H1 (cell line): ENCODE measurements around the gene ACY1. TPM values are rescaled to one million over a fixed set of nuclear protein-coding genes. Genes with fewer than 3 reads are reported as not detected.

Experiments used
- CTCF ChIA-PET: fragments of 300-600 bp; sonication (Branson Sonifier 250); formaldehyde crosslinking; loops from one replicate; lab custom pipeline; 2021; ENCODE audit not compliant: partially characterized antibody; lab: Charles Lee
- POLR2A ChIA-PET: fragments of 300-600 bp; sonication (Branson Sonifier 250); formaldehyde crosslinking; loops from one replicate; lab custom pipeline; 2021; ENCODE audit warnings: inconsistent platforms; ENCODE audit not compliant: partially characterized antibody; lab: Charles Lee
- DNase-seq, 2 experiments: peaks; one replicate each; pipeline versions ENCODE4 v3.0.0 to v3.0.0-alpha.2; 2010 to 2022; ENCODE audit warnings: low spot score in 2 of 2, low read depth in 1 of 2, mixed read lengths in 1 of 2
- FAIRE-seq: peaks from 2 replicates; lab custom pipeline; 2011; peaks lifted over from hg19 to GRCh38; lab: Jason Lieb, UNC
- H2AFZ ChIP-seq: 2 replicates; pipeline ENCODE4 v1.8.1; 2012; ENCODE audit warnings: low read length, inconsistent platforms
- H2AK5ac ChIP-seq: 2 replicates; pipeline ENCODE4 v1.6.1; 2013; ENCODE audit warnings: low read depth, low read length
- H2BK120ac ChIP-seq: replicated peaks from 2 replicates; pipeline ENCODE3; 2013; ENCODE audit warnings: low read depth, low read length, inconsistent platforms
- H2BK12ac ChIP-seq: 2 replicates; pipeline ENCODE4 v1.6.1; 2013; ENCODE audit warnings: low read depth, low read length
- H2BK15ac ChIP-seq: 2 replicates; pipeline ENCODE4 v1.6.1; 2013; ENCODE audit warnings: low read length
- H2BK20ac ChIP-seq: 2 replicates; pipeline ENCODE4 v1.6.1; 2013; ENCODE audit warnings: low read length
- H2BK5ac ChIP-seq: 2 replicates; pipeline ENCODE4 v1.6.1; 2013; ENCODE audit warnings: low read depth, low read length
- H3K14ac ChIP-seq: 2 replicates; pipeline ENCODE4 v1.6.1; 2013; ENCODE audit warnings: inconsistent platforms; ENCODE audit not compliant: insufficient read length
- H3K18ac ChIP-seq: 2 replicates; pipeline ENCODE4 v1.6.1; 2013; ENCODE audit warnings: low read length; ENCODE audit errors: extremely low read depth
- H3K23ac ChIP-seq: 2 replicates; pipeline ENCODE4 v1.6.1; 2013; ENCODE audit warnings: inconsistent platforms; ENCODE audit not compliant: insufficient read length
- H3K23me2 ChIP-seq: 2 replicates; pipeline ENCODE4 v1.6.1; 2013; ENCODE audit warnings: low read depth, low read length
- H3K27ac ChIP-seq: 2 replicates; pipeline ENCODE4 v1.6.1; 2011; ENCODE audit warnings: low read depth, low read length, inconsistent platforms
- H3K27me3 ChIP-seq, 4 experiments: replicated peaks in 1 of 4; 1 replicate in 1 of 4; 2 replicates in 3 of 4; pipeline versions ENCODE4 v1.6.1 to v1.8.1; 2011 to 2013; ENCODE audit warnings: low read length in 3 of 4, mild to moderate bottlenecking in 3 of 4, inconsistent platforms in 2 of 4, mixed read lengths in 2 of 4, moderate library complexity in 1 of 4; ENCODE audit not compliant: control insufficient read depth in 3 of 4, insufficient read depth in 3 of 4; ENCODE audit errors: extremely low read depth in 1 of 4
- H3K36me3 ChIP-seq, 4 experiments: 2 replicates each; pipeline versions ENCODE4 v1.6.1 to v1.8.1; 2011 to 2013; ENCODE audit warnings: mild to moderate bottlenecking in 4 of 4, low read length in 3 of 4, moderate library complexity in 2 of 4, control low read depth in 1 of 4, inconsistent platforms in 1 of 4; ENCODE audit not compliant: insufficient read depth in 4 of 4, control insufficient read depth in 2 of 4
- H3K4ac ChIP-seq: replicated peaks from 2 replicates; pipeline ENCODE3; 2013; ENCODE audit warnings: low read length, low read depth, mixed read lengths, inconsistent platforms; ENCODE audit not compliant: insufficient read length
- H3K4me1 ChIP-seq, 4 experiments: replicated peaks in 1 of 4; 1 replicate in 1 of 4; 2 replicates in 3 of 4; pipeline versions ENCODE4 v1.6.1 to v1.8.1; 2011 to 2013; ENCODE audit warnings: low read length in 3 of 4, inconsistent platforms in 2 of 4, mixed read lengths in 1 of 4; ENCODE audit not compliant: insufficient read depth in 4 of 4, control insufficient read depth in 3 of 4
- H3K4me2 ChIP-seq, 2 experiments: 2 replicates each; pipeline versions ENCODE4 v1.6.1 to v1.8.1; 2011 to 2013; ENCODE audit warnings: low read depth in 2 of 2, low read length in 2 of 2, control low read depth in 1 of 2, inconsistent platforms in 1 of 2, mild to moderate bottlenecking in 1 of 2; ENCODE audit not compliant: insufficient read depth in 1 of 2
- H3K4me3 ChIP-seq, 4 experiments: fragments of 200-600, 300-600 bp in 1 of 4; sonication (generic), shearing (Covaris generic), sonication (Bioruptor Twin) in 1 of 4; 2 replicates each; pipeline versions ENCODE4 v1.5.1 to v1.8.1; 2011 to 2016; ENCODE audit warnings: low read length in 4 of 4, low read depth in 3 of 4, control low read depth in 2 of 4, inconsistent platforms in 2 of 4, mild to moderate bottlenecking in 2 of 4, mixed read lengths in 1 of 4, moderate library complexity in 1 of 4; ENCODE audit not compliant: insufficient read depth in 2 of 4; ENCODE audit errors: extremely low read depth in 1 of 4
- H3K56ac ChIP-seq: replicated peaks from 2 replicates; pipeline ENCODE3; 2013; ENCODE audit warnings: low read depth, mild to moderate bottlenecking, mixed read lengths, low read length, inconsistent platforms; ENCODE audit not compliant: insufficient read length
- H3K79me1 ChIP-seq: 2 replicates; pipeline ENCODE4 v1.6.1; 2013; ENCODE audit warnings: low read depth, low read length, control low read depth
- H3K79me2 ChIP-seq, 2 experiments: 2 replicates each; pipeline versions ENCODE4 v1.6.1 to v1.8.1; 2012 to 2013; ENCODE audit warnings: low read length in 2 of 2, mild to moderate bottlenecking in 2 of 2, inconsistent platforms in 1 of 2; ENCODE audit not compliant: insufficient read depth in 2 of 2, control insufficient read depth in 1 of 2
- H3K9ac ChIP-seq, 4 experiments: replicated peaks in 1 of 4; 1 replicate in 1 of 4; 2 replicates in 3 of 4; pipeline versions ENCODE4 v1.6.1 to v1.8.1; 2011 to 2013; ENCODE audit warnings: low read depth in 3 of 4, low read length in 3 of 4, control low read depth in 2 of 4, mild to moderate bottlenecking in 2 of 4, moderate library complexity in 2 of 4, inconsistent platforms in 1 of 4; ENCODE audit errors: extremely low read depth in 1 of 4
- H3K9me3 ChIP-seq, 2 experiments: 2 replicates each; pipeline versions ENCODE4 v1.6.1 to v1.8.1; 2012 to 2013; ENCODE audit warnings: mild to moderate bottlenecking in 2 of 2, moderate library complexity in 2 of 2, control low read depth in 1 of 2, inconsistent platforms in 1 of 2, low read depth in 1 of 2, low read length in 1 of 2, mixed read lengths in 1 of 2; ENCODE audit not compliant: insufficient read depth in 2 of 2
- H4K20me1 ChIP-seq, 2 experiments: replicated peaks in 1 of 2; 2 replicates each; pipeline versions ENCODE3 to v1.8.1; 2011 to 2013; ENCODE audit warnings: inconsistent platforms in 2 of 2, low read length in 2 of 2, mild to moderate bottlenecking in 1 of 2; ENCODE audit not compliant: insufficient read depth in 2 of 2, control insufficient read depth in 1 of 2
- H4K5ac ChIP-seq: 2 replicates; pipeline ENCODE4 v1.6.1; 2013; ENCODE audit warnings: low read length, low read depth, mixed read lengths, inconsistent platforms; ENCODE audit not compliant: insufficient read length
- H4K8ac ChIP-seq: 2 replicates; pipeline ENCODE4 v1.8.0; 2013; ENCODE audit warnings: mild to moderate bottlenecking, moderate library complexity, low read length, inconsistent platforms; ENCODE audit not compliant: insufficient read depth; ENCODE audit errors: extremely low read depth
- H4K91ac ChIP-seq: replicated peaks from 2 replicates; pipeline ENCODE3; 2013; ENCODE audit warnings: low read length, mixed read lengths, inconsistent platforms; ENCODE audit not compliant: insufficient read length
- EGR1 ChIP-seq: IDR thresholded peaks from 2 replicates; pipeline ENCODE4 v1.6.1; 2011; ENCODE audit warnings: low read depth, low read length, borderline replicate concordance
- EZH2 ChIP-seq: fragments of 200-600 bp; sonication (generic); IDR thresholded peaks from 2 replicates; pipeline ENCODE4 v1.7.1; 2012; ENCODE audit warnings: low read depth, mild to moderate bottlenecking, moderate library complexity, low read length, inconsistent platforms; ENCODE audit not compliant: severe bottlenecking
- JUN ChIP-seq: IDR thresholded peaks from 2 replicates; pipeline ENCODE4 v1.6.1; 2011; ENCODE audit warnings: low read depth, mild to moderate bottlenecking, improper control_type of control experiment, low read length
- KDM4A ChIP-seq: IDR thresholded peaks from one replicate; pipeline ENCODE4 v1.7.1; 2012; ENCODE audit warnings: low read depth, mild to moderate bottlenecking, moderate library complexity, low read length, inconsistent platforms; ENCODE audit not compliant: severe bottlenecking
- PHF8 ChIP-seq: fragments of 200-600 bp; sonication (generic); conservative IDR thresholded peaks from 2 replicates; pipeline ENCODE4 v1.7.1; 2012; ENCODE audit warnings: low read depth, mild to moderate bottlenecking, inconsistent platforms, low read length, moderate library complexity
- RBBP5 ChIP-seq: IDR thresholded peaks from 2 replicates; pipeline ENCODE4 v1.7.1; 2012; ENCODE audit warnings: low read depth, mild to moderate bottlenecking, inconsistent platforms, low read length, moderate library complexity, borderline replicate concordance
- TBP ChIP-seq: IDR thresholded peaks from 2 replicates; pipeline ENCODE4 v1.6.1; 2011; ENCODE audit warnings: low read depth, low read length, improper control_type of control experiment
- TCF12 ChIP-seq: IDR thresholded peaks from 2 replicates; pipeline ENCODE4 v1.6.1; 2011; ENCODE audit warnings: low read depth, mild to moderate bottlenecking, low read length
- ZNF274 ChIP-seq: IDR thresholded peaks from 2 replicates; pipeline ENCODE4 v1.7.0; 2012; ENCODE audit warnings: low read length, borderline replicate concordance; ENCODE audit errors: extremely low read depth
- WGBS, 2 experiments: shearing (Covaris generic) in 1 of 2; methylation state at CpG; one replicate each; pipeline versions ENCODE4 v1.1.6 to v1.1.7; 2013 to 2015; ENCODE audit warnings: low lambda C conversion rate in 2 of 2, mixed read lengths in 2 of 2, inconsistent platforms in 1 of 2, low coverage in 1 of 2, missing lambda C conversion rate in 1 of 2; ENCODE audit not compliant: insufficient replicate concordance in 2 of 2, insufficient coverage in 1 of 2, insufficient read length in 1 of 2; ENCODE audit errors: extremely low coverage in 1 of 2, missing lambda C conversion rate in 1 of 2; 5-methylcytosine and 5-hydroxymethylcytosine counted together
- polyA plus RNA-seq, 7 experiments: library from polyadenylated mRNA; depleted of rRNA in 3 of 7; stranded (reverse) in 5 of 7; unstranded in 2 of 7; fragments of >200 nt in 5 of 7; fragments of 200-250 nt in 2 of 7; gene quantifications; 1 replicate in 5 of 7; 2 replicates in 1 of 7; 4 replicates in 1 of 7; pipeline versions ENCODE4 v1.2.1 to v1.2.3, GENCODE V29; 2011 to 2013; ENCODE audit warnings: missing spikeins in 2 of 7, mixed read lengths in 2 of 7
- total RNA-seq: library from RNA; stranded (reverse); fragmentation: NEBNext Ultra II Directional; extraction: Animal tissue kit (Norgen Biotek cat#: 25700); gene quantifications from 2 replicates; pipeline ENCODE4 v1.2.1, GENCODE V29; 2021
- TF ChIP-seq, protein P1 (sequence below): IDR thresholded peaks from 2 replicates; pipeline ENCODE4 v1.6.1; 2011; ENCODE audit warnings: low read depth, mild to moderate bottlenecking, low read length; ENCODE audit not compliant: insufficient read depth

The ACY1 gene
- total and polyA plus RNA-seq, 2 of the 8 experiments (the other 6 are each of a cell fraction or from before 2014, with no cell fraction given) = 48.3 to 113 TPM

DNA sequence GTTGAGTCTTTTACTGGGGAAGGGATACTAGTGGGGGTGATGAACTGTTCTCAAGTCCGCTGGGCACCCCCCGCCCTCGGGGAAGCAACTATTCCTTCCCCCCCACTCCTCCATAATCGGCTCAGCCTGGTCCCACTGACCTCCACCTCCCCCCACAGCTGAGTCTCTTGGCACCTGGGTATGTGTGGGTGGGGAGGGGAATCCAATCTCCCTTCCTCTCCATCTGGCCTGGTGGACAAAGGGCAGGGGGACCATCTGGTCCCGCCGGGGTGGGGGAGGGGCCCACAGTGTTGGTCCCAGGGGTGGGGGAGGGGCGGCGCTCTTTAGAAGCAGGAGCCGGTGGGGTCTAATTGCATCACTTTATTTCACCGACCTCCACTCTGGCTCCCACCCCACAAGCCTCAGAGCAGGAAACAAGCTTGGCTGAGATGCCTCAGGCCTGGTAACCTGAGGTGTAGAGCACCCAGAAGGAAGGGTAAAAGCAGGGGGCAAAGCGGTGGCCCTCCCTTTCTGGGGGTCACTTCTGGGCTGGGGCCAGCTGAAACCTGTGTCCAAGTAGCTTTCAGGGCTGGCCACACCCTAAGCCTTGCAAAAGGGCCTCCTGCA lies 15.1 kb upstream of the ACY1 start:
- DNase-seq (no peak), FAIRE-seq (no peak)
- Histone ChIP-seq H2BK20ac (peak overlapping the region; percentile 24; the same call in 1 of the 2 replicates), H3K4me2 (peak overlapping the region; percentile 85 to 90), H2BK15ac (no peak overlapping the region; the same call in 1 of the 2 replicates), H3K18ac (peak overlapping the region; percentile 98), H3K56ac (peak overlapping the region; percentile 73), H2AK5ac (peak overlapping the region; percentile 61; the same call in 1 of the 2 replicates), H3K4me3 (peak overlapping the region; percentile 57 to 90 (median 73)), H2BK5ac (peak overlapping the region; percentile 49), H2BK120ac (peak overlapping the region; percentile 66), H3K27ac (peak overlapping the region; percentile 54), H3K14ac (no peak overlapping the region), H4K91ac (peak overlapping the region; percentile 99), H3K23ac (peak overlapping the region; percentile 32), H4K20me1 (peaks cover 0 to 5% of the 10 kb centered on the region in 2 experiments), H3K79me1 (no peaks in the 10 kb centered on the region), H3K4me1 (peaks cover 12 to 42% (median 33%) of the 10 kb centered on the region in 4 experiments), H3K79me2 (no peaks in the 10 kb centered on the region), H3K9me3 (no peaks in the 10 kb centered on the region; a peak in 1 of 4 replicates), H4K8ac (peak overlapping the region; percentile 96; the same call in 1 of the 2 replicates), H3K27me3 (peaks cover 0 to 9% (median 2%) of the 10 kb centered on the region in 4 experiments; a peak in 5 of 7 replicates), H2BK12ac (peak overlapping the region; percentile 95), H3K36me3 (no peaks in the 10 kb centered on the region), H3K9ac (peak overlapping the region; percentile 34 to 86 (median 84)), H2AFZ (no peak overlapping the region), H4K5ac (peak overlapping the region; percentile 91), H3K23me2 (peaks cover 9% of the 10 kb centered on the region; the same call in 1 of the 2 replicates), H3K4ac (peak overlapping the region; percentile 99)
- CTCF ChIA-PET = interaction anchor here (0.8 to 10.5 kb wide), 8 partner anchors 11 to 177 kb away, joined by 3 to 66 read pairs (median 6); partner anchors contain the start of genes ACY1, GPR62, PARP3 and RRP9
- POLR2A ChIA-PET = interaction anchor here (0.6 to 29.3 kb wide), 18 partner anchors 9 to 1603 kb away, joined by 3 to 923 read pairs (median 4); partner anchors contain the start of genes ABHD14A, ABHD14B, ACY1 and DCAF1
- 8% methylated on average over 5 of the region's 11 CpGs; no CpG with 5 or more reads in 1 of the 2 experiments for WGBS, 2 experiments
- no peak for TF ChIP-seq EZH2
- no peak for TF ChIP-seq JUN
- peak; percentile 84 for TF ChIP-seq RBBP5
- TF ChIP-seq PHF8 = 0 out of 2 replicates have a peak, but pooled peaks have one; percentile 17
- TF ChIP-seq EGR1 = 0 out of 2 replicates have a peak, but pooled peaks have one; percentile 36
- TF ChIP-seq, protein P1, sequence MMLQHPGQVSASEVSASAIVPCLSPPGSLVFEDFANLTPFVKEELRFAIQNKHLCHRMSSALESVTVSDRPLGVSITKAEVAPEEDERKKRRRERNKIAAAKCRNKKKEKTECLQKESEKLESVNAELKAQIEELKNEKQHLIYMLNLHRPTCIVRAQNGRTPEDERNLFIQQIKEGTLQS = no peak
- peak; percentile 90; the same call in 1 of the 2 replicates for TF ChIP-seq TCF12
- TF ChIP-seq KDM4A = peak; percentile 9
- TF ChIP-seq ZNF274 = no peak
- no peak; the same call in 1 of the 2 replicates for TF ChIP-seq TBP
